GM12878 (cell line): ENCODE data around the gene RUBCNL. TPM values are rescaled to one million over a fixed set of nuclear protein-coding genes. Genes with fewer than 3 reads are reported as not detected.
A peak's percentile ranks its signal among the peaks of the same experiment; 100 is the strongest.

ENCODE experiments used
- ATF2 ChIP-seq: IDR thresholded peaks from 2 replicates; pipeline ENCODE4 v1.6.1; 2012; ENCODE audit warnings: low read length, inconsistent platforms
- BACH1 ChIP-seq: fragments of 450-650 bp; IDR thresholded peaks from 2 replicates; pipeline ENCODE4 v1.6.1; 2017; ENCODE audit warnings: mild to moderate bottlenecking, borderline replicate concordance
- CBX5 ChIP-seq: sonication (generic); IDR thresholded peaks from 2 replicates; pipeline ENCODE4 v1.6.1; 2016; ENCODE audit warnings: low read depth, moderate library complexity, mild to moderate bottlenecking, inconsistent platforms
- DPF2 ChIP-seq: fragments of 450-650 bp; IDR thresholded peaks from 2 replicates; pipeline ENCODE4 v1.6.1; 2017; ENCODE audit warnings: mild to moderate bottlenecking
- ESRRA ChIP-seq: IDR thresholded peaks from 2 replicates; pipeline ENCODE4 v1.6.1; 2012; ENCODE audit warnings: mild to moderate bottlenecking, low read length, improper control_type of control experiment
- GATAD2B ChIP-seq: fragments of 450-650 bp; conservative IDR thresholded peaks from 2 replicates; pipeline ENCODE4 v1.6.1; 2017; ENCODE audit warnings: low read depth, mild to moderate bottlenecking, moderate library complexity
- LARP7 ChIP-seq: fragments of 450-650 bp; IDR thresholded peaks from 2 replicates; pipeline ENCODE4 v1.6.1; 2017; ENCODE audit warnings: mild to moderate bottlenecking
- MXI1 ChIP-seq: fragments of 150-350 bp; IDR thresholded peaks from 2 replicates; pipeline ENCODE4 v1.6.1; 2011; ENCODE audit warnings: low read depth, mild to moderate bottlenecking, inconsistent platforms, low read length, improper control_type of control experiment
- NBN ChIP-seq: fragments of 450-650 bp; IDR thresholded peaks from 2 replicates; pipeline ENCODE4 v1.6.1; 2016
- NFYA ChIP-seq: IDR thresholded peaks from 2 replicates; pipeline ENCODE4 v1.6.1; 2011; ENCODE audit warnings: low read depth, mild to moderate bottlenecking, low read length, improper control_type of control experiment, borderline replicate concordance
- NR2C2 ChIP-seq: IDR thresholded peaks from 2 replicates; pipeline ENCODE4 v1.6.1; 2011; ENCODE audit warnings: borderline replicate concordance, low read depth; ENCODE audit not compliant: control insufficient read depth, insufficient read length
- PML ChIP-seq: IDR thresholded peaks from 2 replicates; pipeline ENCODE4 v1.6.1; 2012; ENCODE audit warnings: low read length, inconsistent platforms
- POU2F2 ChIP-seq: IDR thresholded peaks from 3 replicates; pipeline ENCODE4 v1.6.1; 2011; ENCODE audit warnings: low read depth, mild to moderate bottlenecking, low read length, borderline replicate concordance
- SIN3A ChIP-seq: IDR thresholded peaks from 2 replicates; pipeline ENCODE4 v1.6.1; 2012; ENCODE audit warnings: low read depth, low read length, improper control_type of control experiment
- SIX5 ChIP-seq: IDR thresholded peaks from 2 replicates; pipeline ENCODE4 v1.6.1; 2011; ENCODE audit warnings: mild to moderate bottlenecking, low read depth, low read length, moderate library complexity; ENCODE audit not compliant: severe bottlenecking
- TBL1XR1 ChIP-seq: IDR thresholded peaks from 2 replicates; pipeline ENCODE4 v1.6.1; 2012; ENCODE audit warnings: low read depth, low read length, improper control_type of control experiment
- ZBED1 ChIP-seq: IDR thresholded peaks from 2 replicates; pipeline ENCODE4 v1.6.1; 2016; ENCODE audit warnings: borderline replicate concordance
- ZBTB33 ChIP-seq: fragments of 450-650 bp; IDR thresholded peaks from 2 replicates; pipeline ENCODE4 v1.6.1; 2017; ENCODE audit warnings: mild to moderate bottlenecking
- ZNF207 ChIP-seq: fragments of 450-650 bp; IDR thresholded peaks from 2 replicates; pipeline ENCODE4 v1.6.1; 2014; ENCODE audit warnings: antibody characterized with exemption, mild to moderate bottlenecking, borderline replicate concordance
- ZNF274 ChIP-seq: IDR thresholded peaks from one replicate; pipeline ENCODE4 v1.8.0; 2011; ENCODE audit not compliant: insufficient read length, insufficient read depth
- ZNF384 ChIP-seq: IDR thresholded peaks from 2 replicates; pipeline ENCODE4 v1.6.1; 2012; ENCODE audit warnings: low read depth, mild to moderate bottlenecking, low read length, improper control_type of control experiment, borderline replicate concordance
- ZSCAN29 ChIP-seq: fragments of 450-650 bp; IDR thresholded peaks from 2 replicates; pipeline ENCODE4 v1.6.1; 2017; ENCODE audit warnings: mild to moderate bottlenecking, moderate library complexity
- polyA plus RNA-seq, 11 experiments: library from polyadenylated mRNA; depleted of rRNA in 4 of 11; unstranded in 6 of 11; stranded (reverse) in 5 of 11; fragments of >200 nt; fragmentation: Nextera tagmentation in 4 of 11; fragmentation: Illumina TruSeq in 1 of 11; extraction: Ambion mirVana in 4 of 11; extraction: Trizol in 1 of 11; gene quantifications; 1 replicate in 1 of 11; 2 replicates in 10 of 11; pipeline versions ENCODE4 v1.2.1 to v1.2.3, GENCODE V29; 2011 to 2016; ENCODE audit warnings: inconsistent platforms in 2 of 11, missing spikeins in 2 of 11, low read depth in 1 of 11
- total RNA-seq, 4 experiments: library from RNA; depleted of rRNA in 3 of 4; stranded (reverse); fragments of >200 nt in 3 of 4; fragmentation: Illumina TruSeq in 1 of 4; extraction: Trizol in 1 of 4; gene quantifications; 2 replicates each; pipeline versions ENCODE4 v1.2.1 to v1.2.3, GENCODE V29; 2013 to 2021
- TF ChIP-seq, protein P1 (sequence below): IDR thresholded peaks from 2 replicates; pipeline ENCODE4 v1.6.1; 2011; ENCODE audit warnings: mild to moderate bottlenecking, low read depth, low read length, moderate library complexity; ENCODE audit not compliant: insufficient replicate concordance
- TF ChIP-seq, protein P2 (sequence below): fragments of 450-650 bp; IDR thresholded peaks from 2 replicates; pipeline ENCODE4 v1.6.1; 2018; ENCODE audit warnings: mild to moderate bottlenecking, low read depth, moderate library complexity; ENCODE audit not compliant: partially characterized antibody

RUBCNL gene
- total and polyA plus RNA-seq, 10 of the 15 experiments (the other 5 are each of a cell fraction or from before 2014, with no cell fraction given), result 0.71 to 51.9 (median 38.2) TPM

DNA sequence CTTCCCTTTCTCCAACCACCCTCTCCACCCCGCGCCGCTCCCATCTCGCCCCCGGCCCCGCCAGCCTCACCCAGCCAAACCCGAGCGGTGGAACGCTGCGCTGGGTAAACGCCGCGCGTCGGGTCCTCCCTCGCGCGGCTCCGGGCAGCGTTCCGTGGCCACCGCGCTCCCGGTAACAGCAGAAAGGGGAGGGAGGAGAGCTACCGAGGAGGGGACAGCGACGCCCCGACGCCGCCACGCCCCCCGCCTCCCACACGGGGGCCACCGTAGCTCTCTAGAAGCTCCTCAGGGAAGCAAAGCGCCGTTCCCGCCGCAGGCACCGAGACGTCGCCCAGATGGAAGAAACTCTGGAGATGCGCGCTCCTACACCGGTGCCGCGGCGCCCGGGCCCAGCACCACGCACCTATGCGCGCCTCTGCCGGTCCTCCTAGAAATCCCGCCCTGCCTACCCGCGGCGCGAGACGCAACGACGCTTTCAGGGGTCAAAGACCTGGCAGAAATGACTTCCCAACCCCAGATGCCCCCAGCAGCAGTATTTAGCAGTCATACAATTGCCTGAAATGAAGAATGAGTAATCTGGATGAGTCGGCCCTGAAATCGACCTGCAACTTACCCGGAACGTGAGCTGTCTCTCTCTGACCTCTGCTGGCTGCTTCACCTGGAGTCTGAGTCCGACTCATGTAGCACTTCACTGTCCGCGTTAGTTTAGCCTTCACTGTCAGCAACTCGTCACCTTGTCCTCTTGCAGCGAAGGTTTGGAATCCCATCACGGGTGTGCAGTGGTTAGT, at the start of gene RUBCNL (continued):
- TF ChIP-seq ZBTB33 (no peak), TBL1XR1 (no peak), GATAD2B (peak; percentile 74), SIX5 (no peak), NFYA (no peak), ESRRA (no peak), NBN (0 out of 2 replicates have a peak, but pooled peaks have one; percentile 9), BACH1 (peak; percentile 12; the same call in 1 of the 2 replicates), ZNF384 (no peak), ZNF207 (no peak), PML (peak; percentile 29; the same call in 1 of the 2 replicates), SIN3A (0 out of 2 replicates have a peak, but pooled peaks have one; percentile 50), LARP7 (peak; percentile 57), CBX5 (no peak), ZBED1 (no peak), NR2C2 (no peak), ATF2 (no peak; the same call in 1 of the 2 replicates), ZNF274 (no peak), DPF2 (peak; percentile 38; the same call in 1 of the 2 replicates), ZSCAN29 (no peak), MXI1 (no peak), POU2F2 (peak; percentile 23; the same call in 1 of the 3 replicates)
- TF ChIP-seq, protein P1, sequence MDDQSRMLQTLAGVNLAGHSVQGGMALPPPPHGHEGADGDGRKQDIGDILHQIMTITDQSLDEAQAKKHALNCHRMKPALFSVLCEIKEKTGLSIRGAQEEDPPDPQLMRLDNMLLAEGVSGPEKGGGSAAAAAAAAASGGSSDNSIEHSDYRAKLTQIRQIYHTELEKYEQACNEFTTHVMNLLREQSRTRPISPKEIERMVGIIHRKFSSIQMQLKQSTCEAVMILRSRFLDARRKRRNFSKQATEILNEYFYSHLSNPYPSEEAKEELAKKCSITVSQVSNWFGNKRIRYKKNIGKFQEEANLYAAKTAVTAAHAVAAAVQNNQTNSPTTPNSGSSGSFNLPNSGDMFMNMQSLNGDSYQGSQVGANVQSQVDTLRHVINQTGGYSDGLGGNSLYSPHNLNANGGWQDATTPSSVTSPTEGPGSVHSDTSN, result no peak
- TF ChIP-seq, protein P2, sequence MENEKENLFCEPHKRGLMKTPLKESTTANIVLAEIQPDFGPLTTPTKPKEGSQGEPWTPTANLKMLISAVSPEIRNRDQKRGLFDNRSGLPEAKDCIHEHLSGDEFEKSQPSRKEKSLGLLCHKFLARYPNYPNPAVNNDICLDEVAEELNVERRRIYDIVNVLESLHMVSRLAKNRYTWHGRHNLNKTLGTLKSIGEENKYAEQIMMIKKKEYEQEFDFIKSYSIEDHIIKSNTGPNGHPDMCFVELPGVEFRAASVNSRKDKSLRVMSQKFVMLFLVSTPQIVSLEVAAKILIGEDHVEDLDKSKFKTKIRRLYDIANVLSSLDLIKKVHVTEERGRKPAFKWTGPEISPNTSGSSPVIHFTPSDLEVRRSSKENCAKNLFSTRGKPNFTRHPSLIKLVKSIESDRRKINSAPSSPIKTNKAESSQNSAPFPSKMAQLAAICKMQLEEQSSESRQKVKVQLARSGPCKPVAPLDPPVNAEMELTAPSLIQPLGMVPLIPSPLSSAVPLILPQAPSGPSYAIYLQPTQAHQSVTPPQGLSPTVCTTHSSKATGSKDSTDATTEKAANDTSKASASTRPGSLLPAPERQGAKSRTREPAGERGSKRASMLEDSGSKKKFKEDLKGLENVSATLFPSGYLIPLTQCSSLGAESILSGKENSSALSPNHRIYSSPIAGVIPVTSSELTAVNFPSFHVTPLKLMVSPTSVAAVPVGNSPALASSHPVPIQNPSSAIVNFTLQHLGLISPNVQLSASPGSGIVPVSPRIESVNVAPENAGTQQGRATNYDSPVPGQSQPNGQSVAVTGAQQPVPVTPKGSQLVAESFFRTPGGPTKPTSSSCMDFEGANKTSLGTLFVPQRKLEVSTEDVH, result no peak
